Erythroblast (primary cell): ENCODE results near the gene JADE2.

ENCODE experiments used
- GATA1 ChIP-seq: IDR thresholded peaks from 2 replicates; pipeline ENCODE4 v1.6.1; 2011; ENCODE audit warnings: low read depth, mild to moderate bottlenecking, control low read depth, low read length, moderate library complexity
- POLR2A ChIP-seq: IDR thresholded peaks from 2 replicates; pipeline ENCODE4 v1.6.1; 2011; ENCODE audit warnings: mild to moderate bottlenecking, low read length

- TF ChIP-seq POLR2A (no peak), GATA1 (no peak)
These were observed 11.4 kb downstream of the JADE2 start for GRCh38 chr5:134536876-134537275.
